ENCODE measurements around the gene KIR3DL2. TPM values are rescaled to one million over a fixed set of nuclear protein-coding genes. Genes with fewer than 3 reads are reported as not detected.

Gene KIR3DL2
- total and polyA plus RNA-seq, 2 of the 4 experiments (the other 2 are of a cell fraction) = not detected

DNA sequence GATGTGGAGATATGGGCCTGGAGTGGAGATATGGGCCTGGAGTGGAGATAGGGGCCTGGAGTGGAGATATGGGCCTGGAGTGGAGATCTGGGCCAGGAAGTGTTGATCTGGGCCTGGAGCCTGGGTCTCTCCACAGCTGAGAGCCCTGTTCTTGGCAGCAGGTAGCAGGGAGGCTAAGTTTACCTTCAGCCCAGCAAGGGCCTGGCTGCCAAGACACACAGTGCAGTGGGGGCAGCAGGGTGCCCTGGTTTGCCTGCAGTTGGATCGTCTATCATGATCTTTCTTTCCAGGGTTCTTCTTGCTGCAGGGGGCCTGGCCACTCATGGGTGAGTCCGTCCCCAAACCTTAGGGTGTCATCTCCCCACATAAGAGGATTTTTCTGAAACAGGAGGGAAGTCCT lies 687 bp downstream of the KIR3DL2 start:
- H2BK15ac ChIP-seq (ENCODE audit: low read depth, low read length) = no peak overlapping the region
- no peaks in the 10 kb centered on the region for H4K20me1 ChIP-seq (ENCODE audit: insufficient read depth, low read length)
- no peak overlapping the region for H3K9ac ChIP-seq (ENCODE audit: low read depth, low read length)
- no peak overlapping the region for H4K8ac ChIP-seq (ENCODE audit: low read depth in 2 of 2, low read length in 2 of 2)
- H3K36me3 ChIP-seq (ENCODE audit: control insufficient read depth, insufficient read depth, low read length) = no peaks in the 10 kb centered on the region
- no CpG with 5 or more reads among the region's 2 CpGs for whole genome bisulfite sequencing, 2 experiments (ENCODE audit: extremely low coverage in 2 of 2, insufficient read length in 1 of 2)
- H3K27me3 ChIP-seq (ENCODE audit: control insufficient read depth, insufficient read depth, low read length) = no peaks in the 10 kb centered on the region
- CTCF ChIA-PET = no interaction called here
- H3K23ac ChIP-seq (ENCODE audit: low read depth, low read length) = no peak overlapping the region
- intact Hi-C loops (cut with micrococcal nuclease) (no loop called here), dilution Hi-C loops (cut with HindIII; ENCODE audit: low sequenced_read_pairs, unreplicated experiment) (no loop called here), in situ Hi-C loops (cut with MboI; ENCODE audit: low sequenced_read_pairs) (no loop called here)
- peaks cover 38% of the 10 kb centered on the region for H3K9me3 ChIP-seq (ENCODE audit: control insufficient read depth, insufficient read depth, low read length)
- no peak overlapping the region for H3K56ac ChIP-seq (ENCODE audit: extremely low read depth, insufficient read depth, low read length)
- H3K79me1 ChIP-seq (ENCODE audit: low read depth in 1 of 2, low read length in 2 of 2) = no peaks in the 10 kb centered on the region
- no peak overlapping the region for H4K91ac ChIP-seq (ENCODE audit: insufficient read depth, low read depth, low read length)
- H3K4me3 ChIP-seq (ENCODE audit: insufficient read depth, low read depth, low read length) = no peak overlapping the region
- no peak overlapping the region for H2BK20ac ChIP-seq (ENCODE audit: low read depth, low read length)
- H2AFZ ChIP-seq (replicated peaks; ENCODE audit: low read length, poor library complexity) = no peak overlapping the region
- H3K18ac ChIP-seq (ENCODE audit: low read depth, low read length) = no peak overlapping the region
- H3K4ac ChIP-seq (ENCODE audit: low read depth, low read length) = no peak overlapping the region
- TF ChIP-seq RAD21 (IDR thresholded peaks at IDR 0.05; ENCODE audit: low read length) (no peak), CHD1 (IDR thresholded peaks at IDR 0.05; ENCODE audit: low read depth, low read length) (no peak), SMC3 (IDR thresholded peaks at IDR 0.05; ENCODE audit: low read depth, low read length) (no peak), POLR2A (IDR thresholded peaks at IDR 0.05; ENCODE audit: low read depth, low read length) (no peak), FOS (IDR thresholded peaks at IDR 0.05; ENCODE audit: low read depth, low read length) (no peak), MAFK (IDR thresholded peaks at IDR 0.05; ENCODE audit: low read depth, low read length) (no peak), CEBPB (IDR thresholded peaks at IDR 0.05; ENCODE audit: low read depth, low read length) (no peak), NFE2L2 (IDR thresholded peaks at IDR 0.05; ENCODE audit: low read depth, low read length) (no peak), RFX5 (IDR thresholded peaks at IDR 0.05; ENCODE audit: low read depth, low read length) (no peak), MAZ (IDR thresholded peaks at IDR 0.05; ENCODE audit: borderline replicate concordance, low read depth, low read length) (no peak), MXI1 (IDR thresholded peaks at IDR 0.05; ENCODE audit: borderline replicate concordance, low read depth, low read length) (no peak), BHLHE40 (IDR thresholded peaks at IDR 0.05; ENCODE audit: low read depth, low read length) (no peak), RCOR1 (IDR thresholded peaks at IDR 0.05; ENCODE audit: insufficient replicate concordance, low read length) (no peak)
- TF ChIP-seq, protein P1, sequence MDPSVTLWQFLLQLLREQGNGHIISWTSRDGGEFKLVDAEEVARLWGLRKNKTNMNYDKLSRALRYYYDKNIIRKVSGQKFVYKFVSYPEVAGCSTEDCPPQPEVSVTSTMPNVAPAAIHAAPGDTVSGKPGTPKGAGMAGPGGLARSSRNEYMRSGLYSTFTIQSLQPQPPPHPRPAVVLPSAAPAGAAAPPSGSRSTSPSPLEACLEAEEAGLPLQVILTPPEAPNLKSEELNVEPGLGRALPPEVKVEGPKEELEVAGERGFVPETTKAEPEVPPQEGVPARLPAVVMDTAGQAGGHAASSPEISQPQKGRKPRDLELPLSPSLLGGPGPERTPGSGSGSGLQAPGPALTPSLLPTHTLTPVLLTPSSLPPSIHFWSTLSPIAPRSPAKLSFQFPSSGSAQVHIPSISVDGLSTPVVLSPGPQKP (IDR thresholded peaks at IDR 0.05; ENCODE audit: borderline replicate concordance, low read depth, low read length) = no peak
- TF ChIP-seq, protein P2, sequence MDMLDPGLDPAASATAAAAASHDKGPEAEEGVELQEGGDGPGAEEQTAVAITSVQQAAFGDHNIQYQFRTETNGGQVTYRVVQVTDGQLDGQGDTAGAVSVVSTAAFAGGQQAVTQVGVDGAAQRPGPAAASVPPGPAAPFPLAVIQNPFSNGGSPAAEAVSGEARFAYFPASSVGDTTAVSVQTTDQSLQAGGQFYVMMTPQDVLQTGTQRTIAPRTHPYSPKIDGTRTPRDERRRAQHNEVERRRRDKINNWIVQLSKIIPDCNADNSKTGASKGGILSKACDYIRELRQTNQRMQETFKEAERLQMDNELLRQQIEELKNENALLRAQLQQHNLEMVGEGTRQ (IDR thresholded peaks at IDR 0.05; ENCODE audit: low read depth, low read length) = no peak
- TF ChIP-seq, protein P3, sequence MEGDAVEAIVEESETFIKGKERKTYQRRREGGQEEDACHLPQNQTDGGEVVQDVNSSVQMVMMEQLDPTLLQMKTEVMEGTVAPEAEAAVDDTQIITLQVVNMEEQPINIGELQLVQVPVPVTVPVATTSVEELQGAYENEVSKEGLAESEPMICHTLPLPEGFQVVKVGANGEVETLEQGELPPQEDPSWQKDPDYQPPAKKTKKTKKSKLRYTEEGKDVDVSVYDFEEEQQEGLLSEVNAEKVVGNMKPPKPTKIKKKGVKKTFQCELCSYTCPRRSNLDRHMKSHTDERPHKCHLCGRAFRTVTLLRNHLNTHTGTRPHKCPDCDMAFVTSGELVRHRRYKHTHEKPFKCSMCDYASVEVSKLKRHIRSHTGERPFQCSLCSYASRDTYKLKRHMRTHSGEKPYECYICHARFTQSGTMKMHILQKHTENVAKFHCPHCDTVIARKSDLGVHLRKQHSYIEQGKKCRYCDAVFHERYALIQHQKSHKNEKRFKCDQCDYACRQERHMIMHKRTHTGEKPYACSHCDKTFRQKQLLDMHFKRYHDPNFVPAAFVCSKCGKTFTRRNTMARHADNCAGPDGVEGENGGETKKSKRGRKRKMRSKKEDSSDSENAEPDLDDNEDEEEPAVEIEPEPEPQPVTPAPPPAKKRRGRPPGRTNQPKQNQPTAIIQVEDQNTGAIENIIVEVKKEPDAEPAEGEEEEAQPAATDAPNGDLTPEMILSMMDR (conservative IDR thresholded peaks at IDR 0.05; ENCODE audit: low read depth, low read length) = no peak
- H3K4me2 ChIP-seq (ENCODE audit: low read depth, low read length) = no peak overlapping the region
- no peak overlapping the region for H4K5ac ChIP-seq (ENCODE audit: low read depth, low read length)
- no peaks in the 10 kb centered on the region for H3K9me1 ChIP-seq (ENCODE audit: insufficient read depth, low read length)
- DNase-seq (no peak), ATAC-seq (ENCODE audit: low read depth) (no peak)
- H3K14ac ChIP-seq (replicated peaks; ENCODE audit: low read depth, low read length) = no peak overlapping the region
- no peaks in the 10 kb centered on the region for H3K4me1 ChIP-seq (ENCODE audit: control insufficient read depth, insufficient read depth, low read length)
- POLR2A ChIA-PET (ENCODE audit: unreplicated experiment) = no interaction called here
- H2BK120ac ChIP-seq (ENCODE audit: low read depth, low read length) = no peak overlapping the region
- no peak overlapping the region for H2AK5ac ChIP-seq (ENCODE audit: low read depth, low read length)
- H2AK9ac ChIP-seq (replicated peaks; ENCODE audit: low read depth, low read length, poor library complexity) = no peak overlapping the region
- no peak overlapping the region for H3K27ac ChIP-seq (ENCODE audit: insufficient read depth, low read length)
- BruUV-seq (replicated peaks) = no TSS peak
- H2BK5ac ChIP-seq (ENCODE audit: low read depth, low read length, poor library complexity, severe bottlenecking) = no peak overlapping the region
